HG02642 (cell line): ENCODE results near the gene ABCB8.
"Not testable (repeated sequence)": the region's sequence is repeated elsewhere in the genome, so short reads cannot be mapped to it uniquely, and the experiment has no call there.

Experiments used
- ATAC-seq: cut with Tn5 transposase; IDR thresholded peaks from one replicate; pipeline ENCODE4 v1.9.1; 2021; ENCODE audit warnings: mild to moderate bottlenecking; ENCODE audit not compliant: unreplicated experiment, poor library complexity

Gene ABCB8

DNA sequence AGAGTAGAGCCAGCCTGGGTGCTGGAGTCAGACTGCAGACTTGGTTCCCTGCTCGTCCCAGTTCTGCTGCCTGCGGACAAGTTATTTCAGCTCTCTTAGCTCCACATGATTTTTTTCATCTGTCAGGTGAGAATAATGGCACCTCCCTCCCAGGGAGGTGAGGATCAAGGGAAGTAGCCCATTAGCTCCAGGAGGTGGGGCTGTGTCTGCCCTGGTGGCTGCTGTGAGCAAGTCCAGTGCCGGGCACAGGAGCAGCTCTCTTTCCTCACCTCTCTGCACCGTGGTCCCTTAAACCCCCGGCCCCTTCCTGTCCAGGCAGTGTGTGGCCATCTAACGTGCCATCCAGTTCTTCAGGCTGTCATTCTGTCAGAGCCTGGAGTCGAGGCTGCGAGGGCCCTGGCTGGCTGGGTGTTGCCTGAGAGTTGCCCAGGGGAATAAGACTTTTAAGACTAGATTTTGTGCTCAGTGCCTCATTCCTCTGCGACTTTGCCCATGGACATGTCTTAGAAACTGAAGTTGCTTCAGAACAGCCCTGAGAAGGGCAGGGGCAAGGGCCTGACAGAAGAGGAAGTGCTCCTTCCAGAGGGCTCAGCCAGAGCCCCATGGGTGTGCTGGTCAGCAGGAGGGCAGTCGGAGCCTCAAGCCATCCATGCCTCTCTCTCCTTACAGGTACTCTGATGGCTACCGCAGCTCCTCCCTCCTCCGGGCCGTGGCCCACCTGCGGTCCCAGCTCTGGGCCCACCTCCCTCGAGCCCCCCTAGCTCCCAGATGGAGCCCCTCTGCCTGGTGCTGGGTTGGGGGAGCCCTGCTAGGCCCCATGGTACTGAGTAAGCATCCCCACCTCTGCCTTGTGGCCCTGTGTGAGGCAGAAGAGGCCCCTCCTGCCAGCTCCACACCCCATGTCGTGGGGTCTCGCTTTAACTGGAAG is 5.0 kb downstream of the ABCB8 start:
- ATAC-seq = no peak

DNA sequence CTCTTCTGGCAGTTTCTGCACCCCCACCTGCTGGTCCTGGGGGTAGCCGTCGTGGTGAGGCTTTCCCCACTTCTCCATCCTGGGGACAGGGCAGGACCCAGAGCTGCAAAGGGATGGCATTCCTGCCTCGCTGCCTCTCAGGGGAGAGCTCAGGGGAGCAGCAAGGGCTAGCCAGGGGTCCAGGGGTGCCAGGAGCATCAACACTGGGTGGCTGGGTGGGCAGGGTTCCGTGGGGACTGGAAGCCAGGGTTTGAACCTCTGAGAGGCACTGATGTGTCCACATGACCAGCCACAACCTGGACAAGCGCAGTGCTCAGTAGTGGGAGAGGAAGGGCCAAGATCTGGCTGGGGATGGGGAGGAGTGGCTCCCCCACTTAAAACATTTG is 5.6 kb downstream of the ABCB8 start:
- ATAC-seq = no peak

DNA sequence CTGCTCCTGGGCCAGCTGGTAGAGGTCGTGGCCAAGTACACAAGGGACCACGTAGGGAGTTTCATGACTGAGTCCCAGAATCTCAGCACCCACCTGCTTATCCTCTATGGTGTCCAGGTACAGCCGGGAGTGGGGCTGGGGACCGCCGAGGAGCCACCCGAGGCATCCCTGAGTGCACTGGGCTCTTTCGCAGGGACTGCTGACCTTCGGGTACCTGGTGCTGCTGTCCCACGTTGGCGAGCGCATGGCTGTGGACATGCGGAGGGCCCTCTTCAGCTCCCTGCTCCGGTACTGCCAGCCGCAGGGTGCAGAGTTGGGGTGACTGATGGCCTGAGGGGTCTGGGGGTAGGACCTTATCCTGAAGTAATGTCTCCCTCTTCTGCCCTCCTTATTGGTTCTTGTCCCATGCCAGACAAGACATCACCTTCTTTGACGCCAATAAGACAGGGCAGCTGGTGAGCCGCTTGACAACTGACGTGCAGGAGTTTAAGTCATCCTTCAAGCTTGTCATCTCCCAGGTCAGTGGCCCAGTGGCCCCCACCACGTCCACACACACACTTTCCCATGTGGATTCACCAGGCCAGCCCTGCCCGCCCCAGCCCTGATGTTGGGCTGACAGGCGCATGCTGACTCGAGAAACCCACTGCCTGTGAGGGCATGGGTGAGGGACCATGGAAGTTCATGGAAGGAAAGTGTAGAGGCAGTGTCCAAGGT is 6.2 kb downstream of the ABCB8 start:
- no peak for ATAC-seq

DNA sequence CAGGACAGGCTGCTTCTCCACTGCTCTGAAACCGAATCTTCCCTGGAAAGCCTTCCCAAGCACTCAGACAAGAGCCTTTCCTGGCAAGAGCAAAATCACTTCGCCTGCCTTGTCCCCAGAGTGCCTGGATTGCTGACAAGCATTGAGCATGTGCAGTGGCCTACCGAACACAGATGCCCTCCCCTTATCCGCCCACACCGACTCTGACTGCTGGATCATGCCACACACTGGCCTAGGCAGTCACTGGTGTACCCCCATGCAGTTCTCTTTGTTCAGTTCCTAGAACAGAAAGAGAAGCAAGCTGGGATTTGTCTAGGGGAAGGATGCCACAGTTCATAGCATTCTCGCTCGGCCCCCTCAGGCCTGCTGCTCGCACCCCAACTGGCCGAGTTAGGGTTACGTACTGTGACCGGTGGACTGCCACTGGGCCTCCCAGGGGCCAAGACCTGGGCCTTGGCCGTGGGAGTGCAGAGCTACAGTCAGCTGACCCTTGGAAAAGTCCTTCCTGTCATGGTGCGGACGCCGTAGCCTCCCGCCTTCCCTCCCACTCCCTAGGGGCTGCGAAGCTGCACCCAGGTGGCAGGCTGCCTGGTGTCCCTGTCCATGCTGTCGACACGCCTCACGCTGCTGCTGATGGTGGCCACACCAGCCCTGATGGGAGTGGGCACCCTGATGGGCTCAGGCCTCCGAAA is 6.9 kb downstream of the ABCB8 start:
- ATAC-seq = no peak

DNA sequence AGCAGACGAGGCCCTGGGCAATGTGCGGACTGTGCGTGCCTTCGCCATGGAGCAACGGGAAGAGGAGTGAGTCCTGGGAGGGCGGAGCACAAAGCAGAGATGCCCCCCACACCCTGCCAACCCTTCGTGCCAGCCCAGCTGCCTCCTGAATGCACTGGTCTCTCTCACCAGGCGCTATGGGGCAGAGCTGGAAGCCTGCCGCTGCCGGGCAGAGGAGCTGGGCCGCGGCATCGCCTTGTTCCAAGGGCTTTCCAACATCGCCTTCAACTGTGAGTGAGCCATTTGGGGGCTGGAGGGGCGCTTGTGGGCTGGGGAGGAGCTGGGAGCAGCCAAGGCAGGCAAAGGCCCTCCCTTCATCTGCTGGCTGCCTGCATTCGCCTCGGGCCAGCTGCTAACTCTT is 7.7 kb downstream of the ABCB8 start:
- ATAC-seq = no peak

- ATAC-seq = no peak
Observed at GRCh38 chr7:151038951-151039849, 10.9 kb downstream of the ABCB8 start.

DNA sequence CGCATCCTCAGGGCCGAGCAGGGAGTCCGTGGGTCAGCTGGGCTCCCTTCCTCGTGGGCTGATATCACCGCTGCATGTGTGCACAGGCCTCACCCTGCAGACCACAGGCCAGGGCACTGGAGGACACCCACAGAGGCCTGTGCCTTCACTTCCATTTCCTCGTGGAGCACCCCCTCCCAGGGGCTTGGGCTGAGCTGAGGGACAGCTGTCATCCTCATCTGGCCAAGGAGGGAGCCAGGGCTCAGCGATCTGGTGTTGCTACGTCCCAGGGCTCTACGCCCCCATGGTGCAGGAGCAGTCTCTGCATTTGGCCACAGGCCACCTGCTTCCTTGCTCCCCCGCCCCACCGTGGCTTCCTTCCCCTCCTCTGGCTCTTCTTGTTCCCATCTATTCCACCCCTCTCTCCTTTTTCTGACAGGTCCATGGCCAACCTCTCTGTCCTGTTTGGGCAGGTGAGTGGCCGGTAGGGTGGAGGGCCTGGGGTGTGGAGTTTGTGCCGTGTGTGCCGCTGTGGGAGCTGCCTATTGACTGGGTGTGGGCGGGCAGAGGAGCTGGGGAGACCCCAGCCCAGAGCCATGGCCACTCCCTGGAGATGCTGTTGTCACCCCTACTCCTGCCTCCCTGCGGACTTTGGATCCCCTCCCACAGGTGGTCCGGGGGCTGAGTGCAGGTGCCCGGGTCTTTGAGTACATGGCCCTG is 11.7 kb downstream of the ABCB8 start:
- no peak for ATAC-seq

DNA sequence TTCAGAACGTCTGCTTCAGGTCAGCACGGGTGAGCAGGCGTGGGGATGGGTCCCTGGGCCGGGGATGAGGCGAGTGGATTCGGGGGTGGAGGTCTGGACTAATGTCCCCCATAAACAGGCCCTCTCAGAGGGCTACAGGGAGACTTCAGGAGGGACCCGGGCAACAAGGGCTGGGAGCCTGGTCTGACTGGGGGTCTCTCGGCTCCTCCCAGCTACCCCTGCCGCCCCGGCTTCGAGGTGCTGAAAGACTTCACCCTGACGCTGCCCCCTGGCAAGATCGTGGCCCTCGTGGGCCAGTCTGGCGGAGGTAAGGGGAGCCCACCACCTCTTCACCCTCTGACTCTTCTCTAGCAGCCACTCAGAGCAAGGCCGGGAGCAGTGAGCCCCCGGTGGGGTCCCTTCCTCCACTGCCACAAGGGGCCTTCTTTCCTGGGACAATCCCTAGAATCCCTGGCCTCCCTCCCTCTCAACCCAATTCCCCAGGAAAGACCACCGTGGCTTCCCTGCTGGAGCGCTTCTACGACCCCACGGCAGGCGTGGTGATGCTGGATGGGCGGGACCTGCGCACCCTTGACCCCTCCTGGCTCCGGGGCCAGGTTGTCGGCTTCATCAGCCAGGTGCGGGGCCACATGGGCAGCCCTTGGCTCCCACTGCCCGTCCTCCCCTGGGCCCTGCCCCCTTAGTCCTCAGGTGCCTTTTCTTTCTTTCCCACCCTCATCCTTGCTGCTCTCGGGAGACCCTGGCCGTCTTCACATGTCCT is 12.5 kb downstream of the ABCB8 start:
- ATAC-seq = no peak

DNA sequence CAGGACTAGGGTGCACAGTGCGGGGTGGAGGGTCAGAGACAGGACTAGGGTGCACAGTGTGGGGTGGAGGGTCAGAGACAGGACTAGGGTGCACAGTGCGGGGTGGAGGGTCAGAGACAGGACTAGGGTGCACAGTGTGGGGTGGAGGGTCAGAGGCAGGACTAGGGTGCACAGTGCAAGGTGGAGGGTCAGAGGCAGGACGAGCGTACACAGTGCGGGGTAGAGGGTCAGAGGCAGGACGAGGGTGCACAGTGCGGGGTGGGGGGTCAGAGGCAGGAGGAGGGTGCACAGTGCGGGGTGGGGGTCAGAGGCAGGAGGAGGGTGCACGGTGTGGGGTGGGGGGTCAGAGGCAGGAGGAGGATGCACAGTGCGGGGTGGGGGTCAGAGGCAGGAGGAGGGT is 15.2 kb downstream of the ABCB8 start:
- not testable (repeated sequence) for ATAC-seq

GRCh38 chr7:151043959-151044358 is 15.7 kb downstream of the ABCB8 start:
- no peak for ATAC-seq

- no peak for ATAC-seq
Observed at GRCh38 chr7:151045262-151045661, 17.0 kb downstream of the ABCB8 start.

DNA sequence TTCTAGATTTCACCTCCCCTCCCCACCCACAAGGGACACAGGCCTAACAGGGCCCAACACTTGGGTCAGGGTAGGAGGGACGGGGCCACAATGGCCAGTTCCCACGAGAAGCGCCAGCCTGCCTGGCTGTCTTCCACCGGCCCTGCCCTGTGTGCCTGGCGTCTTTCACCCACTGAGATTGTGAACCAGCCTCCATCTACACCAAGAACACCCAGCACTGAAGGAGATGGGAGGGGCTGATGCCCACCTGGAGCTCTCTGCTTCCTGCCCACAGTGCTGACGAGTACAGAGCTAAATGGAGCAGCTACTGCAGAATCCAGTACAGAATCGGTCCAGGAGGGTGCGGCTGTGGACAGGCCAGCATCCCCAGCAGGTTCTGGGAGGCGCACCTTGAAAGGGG is 17.7 kb downstream of the ABCB8 start:
- ATAC-seq = no peak

GRCh38 chr7:151046603-151047573 is 18.6 kb downstream of the ABCB8 start:
- no peak for ATAC-seq

DNA sequence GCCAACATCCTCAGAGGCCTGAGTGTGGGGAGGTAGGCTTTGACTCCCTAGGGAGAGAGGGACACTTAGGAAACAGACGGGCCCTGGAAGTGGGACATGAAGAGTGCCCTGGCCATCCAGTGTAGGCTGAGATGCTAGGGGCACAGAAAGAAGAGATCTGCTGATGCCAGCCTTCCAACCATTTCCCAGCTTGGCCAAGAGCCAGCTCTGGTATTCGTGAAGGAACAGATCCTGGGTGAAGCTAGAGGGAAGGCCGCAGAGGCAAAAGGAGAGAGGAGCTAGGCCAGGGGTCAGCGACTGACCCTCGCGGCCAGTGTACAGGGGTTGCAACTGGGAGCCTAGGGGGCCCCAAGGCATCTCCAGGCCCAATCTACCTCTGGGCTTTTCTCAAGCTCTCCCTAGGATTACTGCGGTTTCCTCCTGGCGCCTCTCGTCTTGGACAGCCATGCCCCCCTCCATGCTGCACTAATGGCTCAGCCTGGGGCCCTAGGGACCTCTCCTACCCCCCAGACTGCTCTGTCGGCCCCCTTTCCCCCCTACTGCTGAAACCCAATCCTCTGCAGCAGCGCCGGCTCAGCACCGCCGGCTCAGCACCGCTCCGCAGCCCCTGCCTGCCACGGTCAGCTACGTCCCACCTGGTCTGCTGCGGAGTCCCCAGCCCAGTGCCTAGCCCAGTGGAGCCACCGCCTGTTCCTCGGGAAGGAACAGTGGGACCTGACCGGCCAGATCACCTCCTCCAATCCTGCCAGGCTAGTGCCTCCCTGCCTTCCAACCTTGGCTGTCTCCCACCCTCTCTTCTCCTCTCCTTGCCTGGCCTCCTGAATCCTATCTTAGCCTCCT is 19.9 kb downstream of the ABCB8 start, which contains the start of gene ASIC3:
TSS of gene ASIC3 (plus strand) at position 556 of the 840 bp plus-strand sequence. CDS start 355 bp downstream, outside the sequence.
- no peak for ATAC-seq

DNA sequence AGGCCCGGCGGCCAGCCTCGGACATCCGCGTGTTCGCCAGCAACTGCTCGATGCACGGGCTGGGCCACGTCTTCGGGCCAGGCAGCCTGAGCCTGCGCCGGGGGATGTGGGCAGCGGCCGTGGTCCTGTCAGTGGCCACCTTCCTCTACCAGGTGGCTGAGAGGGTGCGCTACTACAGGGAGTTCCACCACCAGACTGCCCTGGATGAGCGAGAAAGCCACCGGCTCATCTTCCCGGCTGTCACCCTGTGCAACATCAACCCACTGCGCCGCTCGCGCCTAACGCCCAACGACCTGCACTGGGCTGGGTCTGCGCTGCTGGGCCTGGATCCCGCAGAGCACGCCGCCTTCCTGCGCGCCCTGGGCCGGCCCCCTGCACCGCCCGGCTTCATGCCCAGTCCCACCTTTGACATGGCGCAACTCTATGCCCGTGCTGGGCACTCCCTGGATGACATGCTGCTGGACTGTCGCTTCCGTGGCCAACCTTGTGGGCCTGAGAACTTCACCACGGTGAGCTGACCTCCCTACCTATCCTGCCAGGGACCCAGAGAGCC is 20.7 kb downstream of the ABCB8 start:
- ATAC-seq = no peak

- no peak for ATAC-seq
Observed at GRCh38 chr7:151051108-151051507, 22.9 kb downstream of the ABCB8 start.
